Measurements from ENCODE around the gene NAB2.

GRCh38 chr12:57143454-57143853 lies 54.5 kb downstream of the NAB2 start:
- TF ChIP-seq POLR2A (IDR thresholded peaks at IDR 0.05; ENCODE audit: low read length) (no peak), MAFK (IDR thresholded peaks at IDR 0.05; ENCODE audit: partially characterized antibody) (no peak), MYC (IDR thresholded peaks at IDR 0.05; ENCODE audit: borderline replicate concordance, low read length) (no peak), CTCF (IDR thresholded peaks at IDR 0.05) (no peak), RAD21 (conservative IDR thresholded peaks at IDR 0.05 in 1 of 2, IDR thresholded peaks at IDR 0.05 in 1 of 2) (no peak), SMC3 (IDR thresholded peaks at IDR 0.05) (no peak), CHD2 (IDR thresholded peaks at IDR 0.05; ENCODE audit: low read length, partially characterized antibody) (no peak), CBX2 (IDR thresholded peaks at IDR 0.05; ENCODE audit: borderline replicate concordance, low read depth) (no peak)

Data from A549 (cell line).